Vagina (tissue), 2 donors: ENCODE measurements around the gene SCLT1. TPM values are rescaled to one million over a fixed set of nuclear protein-coding genes. Genes with fewer than 3 reads are reported as not detected.

Source experiments
- DNase-seq, 2 donors: peaks; one replicate each; pipeline ENCODE4 v3.0.0-alpha.2; 2017; ENCODE audit errors: extremely low spot score in 2 of 2
- H3K27ac ChIP-seq: fragments of 200-600 bp; sonication (generic); one replicate; pipeline ENCODE4 v1.5.1; 2019
- H3K27me3 ChIP-seq: fragments of 200-600 bp; sonication (generic); one replicate; pipeline ENCODE4 v1.5.1; 2019
- H3K36me3 ChIP-seq, 2 donors: fragments of 200-600 bp; sonication (generic); one replicate each; pipeline ENCODE4 v1.5.1; 2017 to 2019
- H3K4me1 ChIP-seq: fragments of 200-600 bp; sonication (generic); one replicate; pipeline ENCODE4 v1.5.1; 2019
- H3K4me3 ChIP-seq, 2 donors: fragments of 200-600 bp; sonication (generic); 1 replicate in 1 of 2; 2 replicates in 1 of 2; pipeline ENCODE4 v1.5.1; 2016 to 2019
- H3K9me3 ChIP-seq: fragments of 200-600 bp; sonication (generic); one replicate; pipeline ENCODE4 v1.5.1; 2019
- POLR2A ChIP-seq, 2 donors: fragments of 450-650 bp; IDR thresholded peaks; one replicate each; pipeline ENCODE4 v1.6.1; 2017; ENCODE audit warnings: antibody characterized with exemption in 2 of 2, mild to moderate bottlenecking in 2 of 2, moderate library complexity in 2 of 2
- POLR2AphosphoS5 ChIP-seq, 2 donors: sonication (generic); formaldehyde crosslinking; IDR thresholded peaks; one replicate each; pipeline ENCODE4 v1.9.0; 2017; ENCODE audit warnings: antibody characterized with exemption in 2 of 2, mild to moderate bottlenecking in 2 of 2, low read depth in 1 of 2; ENCODE audit not compliant: insufficient read depth in 1 of 2
- intact Hi-C: fragments of 100-400 bp; cut with DNase I; formaldehyde crosslinking; loops from one replicate; pipeline ENCODE4 v1.15.1; 2023
- total RNA-seq: library from RNA; depleted of rRNA; stranded (reverse); fragments of >200 nt; gene quantifications from one replicate; pipeline ENCODE4 v1.2.3, GENCODE V29; 2016
- TF ChIP-seq, protein P1 (sequence below), 3 experiments: fragments of 450-650 bp in 2 of 3; fragments of 200-600 bp in 1 of 3; sonication (generic) in 1 of 3; IDR thresholded peaks; one replicate each; pipeline ENCODE4 v1.5.1; 2017 to 2019; ENCODE audit warnings: antibody characterized with exemption in 3 of 3, mild to moderate bottlenecking in 2 of 3, moderate library complexity in 2 of 3

Gene SCLT1
- total RNA-seq, 1 donor from 2014 or later = 18.9 TPM

DNA sequence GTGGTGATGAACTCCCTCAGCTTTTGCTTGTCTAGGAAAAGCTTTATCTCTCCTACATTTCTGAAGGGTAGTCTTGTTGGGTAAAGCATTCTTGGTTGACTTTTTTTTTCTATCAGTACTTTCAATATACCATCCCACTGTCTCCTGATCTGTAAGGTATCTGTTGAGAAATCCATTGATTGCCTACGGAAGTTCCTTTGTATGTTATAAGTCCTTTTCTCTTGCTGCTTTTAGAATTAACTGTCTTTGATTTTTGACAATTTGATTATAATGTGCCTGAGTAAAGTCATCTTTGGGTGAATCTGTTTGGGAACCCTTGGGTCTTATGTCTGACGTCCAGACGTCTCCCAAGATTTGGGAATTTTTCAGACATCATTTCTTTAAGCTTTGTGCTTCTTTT lies 30.8 kb downstream of the SCLT1 start:
- no peak for DNase-seq
- no peaks in the 10 kb centered on the region for H3K4me1 ChIP-seq
- H3K27ac ChIP-seq = no peak overlapping the region
- H3K36me3 ChIP-seq = peaks cover 0 to 4% of the 10 kb centered on the region in 2 donors
- peaks cover 51% of the 10 kb centered on the region for H3K9me3 ChIP-seq
- TF ChIP-seq, protein P1, sequence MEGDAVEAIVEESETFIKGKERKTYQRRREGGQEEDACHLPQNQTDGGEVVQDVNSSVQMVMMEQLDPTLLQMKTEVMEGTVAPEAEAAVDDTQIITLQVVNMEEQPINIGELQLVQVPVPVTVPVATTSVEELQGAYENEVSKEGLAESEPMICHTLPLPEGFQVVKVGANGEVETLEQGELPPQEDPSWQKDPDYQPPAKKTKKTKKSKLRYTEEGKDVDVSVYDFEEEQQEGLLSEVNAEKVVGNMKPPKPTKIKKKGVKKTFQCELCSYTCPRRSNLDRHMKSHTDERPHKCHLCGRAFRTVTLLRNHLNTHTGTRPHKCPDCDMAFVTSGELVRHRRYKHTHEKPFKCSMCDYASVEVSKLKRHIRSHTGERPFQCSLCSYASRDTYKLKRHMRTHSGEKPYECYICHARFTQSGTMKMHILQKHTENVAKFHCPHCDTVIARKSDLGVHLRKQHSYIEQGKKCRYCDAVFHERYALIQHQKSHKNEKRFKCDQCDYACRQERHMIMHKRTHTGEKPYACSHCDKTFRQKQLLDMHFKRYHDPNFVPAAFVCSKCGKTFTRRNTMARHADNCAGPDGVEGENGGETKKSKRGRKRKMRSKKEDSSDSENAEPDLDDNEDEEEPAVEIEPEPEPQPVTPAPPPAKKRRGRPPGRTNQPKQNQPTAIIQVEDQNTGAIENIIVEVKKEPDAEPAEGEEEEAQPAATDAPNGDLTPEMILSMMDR (IDR thresholded peaks at IDR 0.05) = no peak
- no peak for TF ChIP-seq POLR2A (IDR thresholded peaks at IDR 0.05)
- TF ChIP-seq POLR2AphosphoS5 (IDR thresholded peaks at IDR 0.05; ENCODE audit: insufficient read depth in 1 of 2, low read depth in 1 of 2) = no peak
- no peaks in the 10 kb centered on the region for H3K27me3 ChIP-seq
- H3K4me3 ChIP-seq = no peak overlapping the region
- intact Hi-C loops = no loop called here

DNA sequence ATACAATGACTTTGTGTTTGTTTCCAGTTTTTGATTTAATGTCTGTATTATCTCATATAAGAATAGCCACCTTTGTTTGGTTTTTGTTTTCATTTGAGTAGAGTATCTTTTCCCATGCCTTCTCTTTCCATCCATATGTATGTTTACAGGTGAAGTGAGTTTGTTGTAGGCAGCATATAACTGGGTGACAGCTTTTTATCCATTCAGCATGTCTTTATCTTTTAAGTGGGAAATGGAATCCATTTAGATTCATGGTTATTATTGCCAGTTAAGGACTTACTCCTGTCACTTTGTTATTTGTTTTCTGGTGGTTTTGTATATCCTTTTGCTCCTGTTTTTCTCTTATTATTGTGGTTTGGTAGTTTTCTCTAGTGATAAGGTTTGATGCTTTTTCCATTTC lies 34.3 kb downstream of the SCLT1 start:
- no peak for DNase-seq
- intact Hi-C loops = no loop called here
- TF ChIP-seq POLR2A (IDR thresholded peaks at IDR 0.05) = no peak
- no peak for TF ChIP-seq POLR2AphosphoS5 (IDR thresholded peaks at IDR 0.05; ENCODE audit: insufficient read depth in 1 of 2, low read depth in 1 of 2)
- TF ChIP-seq, protein P1 (IDR thresholded peaks at IDR 0.05) = no peak
- Histone ChIP-seq H3K4me3 (no peak overlapping the region), H3K9me3 (peaks cover 52% of the 10 kb centered on the region), H3K27ac (no peak overlapping the region), H3K27me3 (no peaks in the 10 kb centered on the region), H3K4me1 (no peaks in the 10 kb centered on the region), H3K36me3 (peaks cover 0 to 4% of the 10 kb centered on the region in 2 donors)

DNA sequence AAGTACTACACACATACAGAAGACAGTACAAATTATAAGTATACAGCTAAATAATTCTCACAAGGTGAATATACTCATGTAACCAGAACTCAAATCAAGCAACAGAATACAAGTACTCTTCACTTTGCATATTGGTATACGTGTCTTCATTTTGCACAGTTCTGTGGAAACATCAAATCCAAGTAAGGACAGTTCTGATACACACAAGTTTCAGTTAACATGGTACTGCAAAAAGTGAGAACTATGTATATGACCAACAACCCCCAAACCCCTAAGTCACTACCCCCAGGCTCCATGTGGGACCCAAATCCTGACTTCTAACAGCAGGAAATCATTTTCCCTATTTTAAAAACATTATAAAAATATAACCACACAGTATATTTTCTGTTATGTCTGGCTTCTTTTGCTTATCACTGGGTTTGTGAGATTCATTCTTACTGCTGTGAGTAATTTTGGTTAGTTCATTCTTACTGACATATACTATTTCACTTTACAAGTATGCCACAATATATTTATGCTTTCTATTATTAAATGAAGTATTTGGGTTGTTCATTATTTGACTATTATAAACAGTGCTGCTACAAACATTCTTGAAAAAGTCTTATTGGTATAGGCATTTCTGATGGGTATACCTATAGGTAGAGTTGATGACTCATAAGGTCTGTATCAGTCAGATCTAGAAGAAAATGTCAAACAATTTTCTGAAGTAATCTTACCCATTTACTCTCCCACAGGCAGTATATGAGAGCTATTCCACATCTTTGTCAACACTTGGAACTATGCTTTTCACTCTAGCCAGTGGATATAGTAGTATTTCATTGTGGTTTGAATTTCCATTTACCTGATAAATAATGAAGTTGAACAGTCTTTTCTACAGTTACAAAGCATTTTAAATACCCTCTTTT lies 47.0 kb downstream of the SCLT1 start:
- TF ChIP-seq, protein P1 (IDR thresholded peaks at IDR 0.05) = no peak
- TF ChIP-seq POLR2AphosphoS5 (IDR thresholded peaks at IDR 0.05; ENCODE audit: insufficient read depth in 1 of 2, low read depth in 1 of 2) = no peak
- TF ChIP-seq POLR2A (IDR thresholded peaks at IDR 0.05) = no peak
- intact Hi-C loops = no loop called here

DNA sequence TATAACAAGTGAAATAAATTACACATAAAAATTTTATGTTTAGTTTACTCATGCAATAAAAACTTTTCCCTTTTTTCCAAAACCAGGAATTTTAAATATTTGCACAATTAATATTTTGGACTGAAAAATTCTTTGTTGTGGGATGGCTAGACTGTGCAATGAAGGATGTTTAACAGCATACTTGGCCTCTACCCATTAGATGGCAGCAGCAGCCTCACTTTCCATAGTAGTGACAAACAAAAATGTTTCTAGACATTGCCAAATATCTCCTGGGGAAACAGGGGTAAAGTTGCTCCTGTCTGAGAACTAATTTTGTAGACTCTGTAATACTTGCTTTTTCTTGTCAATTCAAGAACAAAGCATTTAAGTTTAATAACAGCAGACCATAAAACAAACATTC lies 49.8 kb downstream of the SCLT1 start:
- Histone ChIP-seq H3K4me3 (no peak overlapping the region), H3K27me3 (no peaks in the 10 kb centered on the region), H3K9me3 (no peaks in the 10 kb centered on the region), H3K27ac (no peak overlapping the region), H3K4me1 (no peaks in the 10 kb centered on the region), H3K36me3 (no peaks in the 10 kb centered on the region)
- intact Hi-C loops = no loop called here
- TF ChIP-seq, protein P1 (IDR thresholded peaks at IDR 0.05) = no peak
- no peak for TF ChIP-seq POLR2AphosphoS5 (IDR thresholded peaks at IDR 0.05; ENCODE audit: insufficient read depth in 1 of 2, low read depth in 1 of 2)
- TF ChIP-seq POLR2A (IDR thresholded peaks at IDR 0.05) = no peak
- no peak for DNase-seq

More for the DNA sequence above, 47.0 kb downstream of the SCLT1 start:
- Histone ChIP-seq H3K9me3 (peaks cover 7% of the 10 kb centered on the region), H3K27me3 (no peaks in the 10 kb centered on the region), H3K4me1 (no peaks in the 10 kb centered on the region), H3K4me3 (no peak overlapping the region), H3K36me3 (no peaks in the 10 kb centered on the region), H3K27ac (no peak overlapping the region)
- no peak for DNase-seq

DNA sequence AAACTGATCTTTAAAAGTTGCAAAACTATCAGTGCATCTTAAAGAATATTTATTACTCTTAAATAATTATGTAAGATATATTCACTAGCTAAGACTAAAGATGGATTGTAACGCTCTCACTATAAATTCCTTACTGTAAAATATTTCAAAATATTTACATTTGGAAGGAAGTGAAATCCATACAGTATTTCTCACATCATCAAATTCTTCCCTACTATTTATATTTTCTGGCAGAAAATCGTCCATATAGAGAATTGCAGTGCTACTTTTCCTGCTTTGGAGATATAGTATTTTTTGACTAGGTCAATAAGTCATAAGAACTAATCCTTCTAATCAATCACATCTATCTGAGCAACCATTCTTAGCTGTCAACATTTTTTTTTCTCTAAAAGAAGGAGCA lies 52.9 kb downstream of the SCLT1 start:
- no peak overlapping the region for H3K4me3 ChIP-seq
- H3K36me3 ChIP-seq = no peaks in the 10 kb centered on the region
- no peaks in the 10 kb centered on the region for H3K9me3 ChIP-seq
- TF ChIP-seq, protein P1 (IDR thresholded peaks at IDR 0.05) = no peak
- no peak for TF ChIP-seq POLR2AphosphoS5 (IDR thresholded peaks at IDR 0.05; ENCODE audit: insufficient read depth in 1 of 2, low read depth in 1 of 2)
- no peak for TF ChIP-seq POLR2A (IDR thresholded peaks at IDR 0.05)
- H3K27ac ChIP-seq = no peak overlapping the region
- DNase-seq = no peak
- no peaks in the 10 kb centered on the region for H3K27me3 ChIP-seq
- intact Hi-C loops = no loop called here
- H3K4me1 ChIP-seq = no peaks in the 10 kb centered on the region
